Measurements from ENCODE around the gene SLC45A3. TPM values are rescaled to one million over a fixed set of nuclear protein-coding genes. Genes with fewer than 3 reads are reported as not detected.

SLC45A3 gene
- total and polyA plus RNA-seq, 2 donors (not counting 1 experiment from before 2014, with no cell fraction given), result 0.90 to 1.5 TPM

DNA sequence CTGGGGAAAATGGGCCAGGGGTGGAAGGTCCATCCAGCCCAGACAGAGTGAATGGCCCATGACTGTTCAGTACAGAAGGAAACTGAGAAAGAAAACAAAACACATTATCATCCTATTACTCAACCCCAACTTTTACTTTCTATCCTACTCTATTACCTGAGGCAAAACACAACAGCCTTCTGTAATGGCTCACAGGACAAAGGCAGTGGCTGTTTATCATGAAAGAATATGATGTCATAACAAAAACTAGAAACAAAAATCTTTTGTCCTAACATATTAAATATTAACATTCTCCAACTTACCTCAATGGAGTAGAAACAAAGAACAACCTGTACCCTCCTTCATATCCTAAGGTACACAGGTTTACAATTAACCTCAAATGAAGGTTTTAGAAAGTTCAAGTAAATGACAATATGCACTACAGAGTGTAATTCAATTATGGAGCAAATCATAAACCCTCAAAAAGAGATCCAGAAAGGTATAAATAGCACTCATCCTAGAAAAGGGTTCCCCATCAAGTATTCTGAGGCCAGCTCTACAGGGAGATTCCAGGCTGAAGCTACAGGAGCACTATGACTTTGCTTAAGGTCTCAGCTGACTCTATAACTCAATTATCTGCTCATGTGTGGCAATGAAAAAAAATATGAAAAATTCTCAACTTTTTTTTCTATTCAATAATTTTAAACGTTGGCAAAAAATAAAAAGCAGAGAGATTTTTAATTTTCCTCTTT lies 63.6 kb downstream of the SLC45A3 start:
- no peak overlapping the region for H2AFZ ChIP-seq (ENCODE audit: low read length)
- H3K9me3 ChIP-seq (ENCODE audit: control insufficient read depth, insufficient read depth, low read depth, low read length), result no peaks in the 10 kb centered on the region
- H3K4me1 ChIP-seq (ENCODE audit: control insufficient read depth, extremely low read depth, insufficient read depth, low read length), result no peaks in the 10 kb centered on the region
- TF ChIP-seq, protein P1, sequence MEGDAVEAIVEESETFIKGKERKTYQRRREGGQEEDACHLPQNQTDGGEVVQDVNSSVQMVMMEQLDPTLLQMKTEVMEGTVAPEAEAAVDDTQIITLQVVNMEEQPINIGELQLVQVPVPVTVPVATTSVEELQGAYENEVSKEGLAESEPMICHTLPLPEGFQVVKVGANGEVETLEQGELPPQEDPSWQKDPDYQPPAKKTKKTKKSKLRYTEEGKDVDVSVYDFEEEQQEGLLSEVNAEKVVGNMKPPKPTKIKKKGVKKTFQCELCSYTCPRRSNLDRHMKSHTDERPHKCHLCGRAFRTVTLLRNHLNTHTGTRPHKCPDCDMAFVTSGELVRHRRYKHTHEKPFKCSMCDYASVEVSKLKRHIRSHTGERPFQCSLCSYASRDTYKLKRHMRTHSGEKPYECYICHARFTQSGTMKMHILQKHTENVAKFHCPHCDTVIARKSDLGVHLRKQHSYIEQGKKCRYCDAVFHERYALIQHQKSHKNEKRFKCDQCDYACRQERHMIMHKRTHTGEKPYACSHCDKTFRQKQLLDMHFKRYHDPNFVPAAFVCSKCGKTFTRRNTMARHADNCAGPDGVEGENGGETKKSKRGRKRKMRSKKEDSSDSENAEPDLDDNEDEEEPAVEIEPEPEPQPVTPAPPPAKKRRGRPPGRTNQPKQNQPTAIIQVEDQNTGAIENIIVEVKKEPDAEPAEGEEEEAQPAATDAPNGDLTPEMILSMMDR (conservative IDR thresholded peaks at IDR 0.05 in 1 of 2, IDR thresholded peaks at IDR 0.05 in 1 of 2; ENCODE audit: low read depth in 1 of 2, low read length in 2 of 2), result no peak
- TF ChIP-seq EZH2 (IDR thresholded peaks at IDR 0.05; ENCODE audit: low read length, missing control alignments), result no peak
- no peak overlapping the region for H3K9ac ChIP-seq (ENCODE audit: insufficient read depth, low read length)
- H3K79me2 ChIP-seq (ENCODE audit: control insufficient read depth, insufficient read depth, low read length), result peaks cover 3% of the 10 kb centered on the region
- H3K27me3 ChIP-seq (ENCODE audit: control insufficient read depth, insufficient read depth, low read length), result no peaks in the 10 kb centered on the region
- DNase-seq (ENCODE audit: low read depth in 2 of 2), result no peak
- H3K27ac ChIP-seq (ENCODE audit: insufficient read depth, low read length), result no peak overlapping the region
- no peak overlapping the region for H3K4me2 ChIP-seq (ENCODE audit: extremely low read depth, insufficient read depth, low read length)
- H4K20me1 ChIP-seq (ENCODE audit: control insufficient read depth, extremely low read depth, insufficient read depth, low read length), result no peaks in the 10 kb centered on the region
- H3K4me3 ChIP-seq (replicated peaks in 1 of 4; ENCODE audit: control extremely low read depth in 1 of 4, insufficient read depth in 1 of 4, low read depth in 3 of 4, low read length in 4 of 4), result no peak overlapping the region
- H3K36me3 ChIP-seq (ENCODE audit: control insufficient read depth, insufficient read depth, low read length), result peaks cover 4% of the 10 kb centered on the region

DNA sequence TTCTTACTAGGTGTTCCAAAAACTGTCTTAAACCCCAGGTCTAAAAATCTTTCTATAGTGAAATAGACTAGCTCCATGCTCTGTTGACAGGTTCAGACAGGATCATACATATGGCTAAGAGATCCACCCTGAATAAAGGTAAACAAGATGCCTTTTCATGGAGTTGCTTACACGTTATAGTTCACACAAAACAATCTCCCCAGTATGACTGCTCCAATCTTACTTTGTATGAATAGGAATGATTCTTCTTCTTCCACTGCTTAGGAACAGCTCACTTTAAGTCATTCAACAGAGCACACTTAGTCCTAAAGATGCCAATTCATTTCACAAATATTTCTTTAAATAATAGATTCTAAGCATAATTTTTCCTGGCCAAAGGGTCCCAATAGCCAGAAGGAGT lies 64.5 kb downstream of the SLC45A3 start:
- DNase-seq (ENCODE audit: low read depth in 2 of 2), result no peak
- peaks cover 4% of the 10 kb centered on the region for H3K36me3 ChIP-seq (ENCODE audit: control insufficient read depth, insufficient read depth, low read length)

DNA sequence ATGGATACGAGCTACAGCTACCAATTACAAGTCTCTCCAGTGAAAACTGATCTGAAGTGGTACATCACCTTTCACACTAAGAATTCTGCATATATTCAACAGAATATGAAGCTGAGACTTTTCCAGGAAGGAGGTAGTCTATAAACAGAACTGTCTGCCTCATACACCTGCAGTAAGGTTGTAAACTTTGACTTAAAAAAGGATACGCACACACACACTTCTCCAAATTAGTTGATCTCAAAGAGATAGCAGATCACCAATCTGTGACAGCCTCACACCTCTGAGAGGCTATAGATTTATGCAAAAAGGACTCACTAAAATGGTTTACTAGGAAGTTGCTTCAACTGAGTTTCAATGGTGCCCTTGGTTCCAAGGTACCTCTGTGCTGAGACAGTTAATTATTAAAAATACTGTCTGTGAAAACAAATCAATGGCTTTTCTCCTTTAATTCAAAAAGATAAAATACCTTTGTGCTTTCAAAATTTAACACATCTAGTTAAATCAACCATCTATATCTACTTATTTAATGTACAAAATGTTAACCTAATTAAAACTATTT lies 66.4 kb downstream of the SLC45A3 start:
- H3K27ac ChIP-seq (ENCODE audit: insufficient read depth, low read length), result no peak overlapping the region
- H4K20me1 ChIP-seq (ENCODE audit: control insufficient read depth, extremely low read depth, insufficient read depth, low read length), result no peaks in the 10 kb centered on the region
- no peaks in the 10 kb centered on the region for H3K79me2 ChIP-seq (ENCODE audit: control insufficient read depth, insufficient read depth, low read length)
- DNase-seq (ENCODE audit: low read depth in 2 of 2), result no peak
- H3K36me3 ChIP-seq (ENCODE audit: control insufficient read depth, insufficient read depth, low read length), result peaks cover 2% of the 10 kb centered on the region
- H3K27me3 ChIP-seq (ENCODE audit: control insufficient read depth, insufficient read depth, low read length), result no peaks in the 10 kb centered on the region
- no peaks in the 10 kb centered on the region for H3K9me3 ChIP-seq (ENCODE audit: control insufficient read depth, insufficient read depth, low read depth, low read length)
- TF ChIP-seq EZH2 (IDR thresholded peaks at IDR 0.05; ENCODE audit: low read length, missing control alignments), result no peak
- TF ChIP-seq, protein P1 (conservative IDR thresholded peaks at IDR 0.05 in 1 of 2, IDR thresholded peaks at IDR 0.05 in 1 of 2; ENCODE audit: low read depth in 1 of 2, low read length in 2 of 2), result no peak
- H2AFZ ChIP-seq (ENCODE audit: low read length), result no peak overlapping the region
- peaks cover 4% of the 10 kb centered on the region for H3K4me1 ChIP-seq (ENCODE audit: control insufficient read depth, extremely low read depth, insufficient read depth, low read length)
- no peak overlapping the region for H3K9ac ChIP-seq (ENCODE audit: insufficient read depth, low read length)
- H3K4me2 ChIP-seq (ENCODE audit: extremely low read depth, insufficient read depth, low read length), result no peak overlapping the region
- no peak overlapping the region for H3K4me3 ChIP-seq (replicated peaks in 1 of 4; ENCODE audit: control extremely low read depth in 1 of 4, insufficient read depth in 1 of 4, low read depth in 3 of 4, low read length in 4 of 4)

More for the DNA sequence above, 64.5 kb downstream of the SLC45A3 start:
- peaks cover 3% of the 10 kb centered on the region for H3K79me2 ChIP-seq (ENCODE audit: control insufficient read depth, insufficient read depth, low read length)
- no peak overlapping the region for H3K9ac ChIP-seq (ENCODE audit: insufficient read depth, low read length)
- no peaks in the 10 kb centered on the region for H4K20me1 ChIP-seq (ENCODE audit: control insufficient read depth, extremely low read depth, insufficient read depth, low read length)
- H3K27me3 ChIP-seq (ENCODE audit: control insufficient read depth, insufficient read depth, low read length), result no peaks in the 10 kb centered on the region
- no peak for TF ChIP-seq EZH2 (IDR thresholded peaks at IDR 0.05; ENCODE audit: low read length, missing control alignments)
- TF ChIP-seq, protein P1 (conservative IDR thresholded peaks at IDR 0.05 in 1 of 2, IDR thresholded peaks at IDR 0.05 in 1 of 2; ENCODE audit: low read depth in 1 of 2, low read length in 2 of 2), result no peak
- no peak overlapping the region for H3K4me3 ChIP-seq (replicated peaks in 1 of 4; ENCODE audit: control extremely low read depth in 1 of 4, insufficient read depth in 1 of 4, low read depth in 3 of 4, low read length in 4 of 4)
- no peaks in the 10 kb centered on the region for H3K9me3 ChIP-seq (ENCODE audit: control insufficient read depth, insufficient read depth, low read depth, low read length)
- no peak overlapping the region for H3K27ac ChIP-seq (ENCODE audit: insufficient read depth, low read length)
- no peak overlapping the region for H3K4me2 ChIP-seq (ENCODE audit: extremely low read depth, insufficient read depth, low read length)
- no peaks in the 10 kb centered on the region for H3K4me1 ChIP-seq (ENCODE audit: control insufficient read depth, extremely low read depth, insufficient read depth, low read length)
- H2AFZ ChIP-seq (ENCODE audit: low read length), result no peak overlapping the region

Data from fibroblast of lung (primary cell).